C4-2B (cell line): ENCODE measurements around the gene ZNF366.

ENCODE experiments used
- H3K27ac ChIP-seq: fragments of 450-650 bp; 2 replicates; pipeline ENCODE4 v1.5.1; 2017
- CTCF ChIP-seq: fragments of 450-650 bp; conservative IDR thresholded peaks from 2 replicates; pipeline ENCODE4 v1.5.1; 2017; ENCODE audit warnings: mild to moderate bottlenecking
- ZFX ChIP-seq: fragments of 450-650 bp; IDR thresholded peaks from 2 replicates; pipeline ENCODE4 v1.6.1; 2017

Gene ZNF366

GRCh38 chr5:72510610-72511181, 3.5 kb upstream of the ZNF366 start:
- H3K27ac ChIP-seq: no peak overlapping the region
- TF ChIP-seq ZFX: no peak
- no peak for TF ChIP-seq CTCF

- TF ChIP-seq CTCF: no peak
- TF ChIP-seq ZFX: no peak
- no peak overlapping the region for H3K27ac ChIP-seq
Observed at GRCh38 chr5:72509401-72509800, 2.2 kb upstream of the ZNF366 start.

GRCh38 chr5:72508241-72509170, 1.3 kb upstream of the ZNF366 start:
- H3K27ac ChIP-seq: no peak overlapping the region
- TF ChIP-seq CTCF (no peak), ZFX (no peak)

GRCh38 chr5:72507907-72508238, 663 bp upstream of the ZNF366 start:
- no peak overlapping the region for H3K27ac ChIP-seq
- TF ChIP-seq ZFX (no peak), CTCF (no peak)

GRCh38 chr5:72506158-72506549, 1.1 kb downstream of the ZNF366 start:
- TF ChIP-seq ZFX: no peak
- TF ChIP-seq CTCF: no peak
- no peak overlapping the region for H3K27ac ChIP-seq

- TF ChIP-seq ZFX (no peak), CTCF (no peak)
- no peak overlapping the region for H3K27ac ChIP-seq
Observed at GRCh38 chr5:72505539-72506157, 1.6 kb downstream of the ZNF366 start.

- no peak for TF ChIP-seq ZFX
- no peak for TF ChIP-seq CTCF
- no peak overlapping the region for H3K27ac ChIP-seq
Observed at GRCh38 chr5:72505016-72505415, 2.2 kb downstream of the ZNF366 start.
